Sigmoid colon (tissue), 7 donors: ENCODE data around the gene SERF2. TPM values are rescaled to one million over a fixed set of nuclear protein-coding genes. Genes with fewer than 3 reads are reported as not detected.

Source experiments
- DNase-seq: peaks from one replicate; pipeline ENCODE4 v3.0.0-alpha.2; 2019
- H3K27ac ChIP-seq, 4 donors: fragments of 200-600 bp; sonication (generic); one replicate each; pipeline ENCODE4 v1.5.1; 2016 to 2019; ENCODE audit warnings: mild to moderate bottlenecking in 1 of 4
- H3K27me3 ChIP-seq, 3 donors: fragments of 200-600 bp; sonication (generic); one replicate each; pipeline ENCODE4 v1.5.1; 2019; ENCODE audit warnings: mild to moderate bottlenecking in 1 of 3
- H3K36me3 ChIP-seq, 4 donors: fragments of 200-600 bp; sonication (generic); one replicate each; pipeline ENCODE4 v1.5.1; 2016 to 2019
- H3K4me1 ChIP-seq, 4 donors: fragments of 200-600 bp; sonication (generic); one replicate each; pipeline ENCODE4 v1.5.1; 2017 to 2019
- H3K4me3 ChIP-seq, 4 donors: fragments of 200-600 bp; sonication (generic); one replicate each; pipeline ENCODE4 v1.5.1; 2017 to 2019; ENCODE audit warnings: mild to moderate bottlenecking in 2 of 4, moderate library complexity in 1 of 4
- H3K9me3 ChIP-seq, 4 donors: fragments of 200-600 bp in 3 of 4; sonication (generic) in 3 of 4; one replicate each; pipeline versions ENCODE4 v1.5.1 to v1.6.1; 2013 to 2019
- CTCF ChIP-seq, 4 experiments: fragments of 450-650 bp in 3 of 4; fragments of 200-600 bp in 1 of 4; IDR thresholded peaks; one replicate each; pipeline ENCODE4 v1.5.1; 2016 to 2019; ENCODE audit warnings: antibody characterized with exemption in 4 of 4, mild to moderate bottlenecking in 3 of 4, moderate library complexity in 2 of 4
- EP300 ChIP-seq, 4 donors: sonication (generic); formaldehyde crosslinking; IDR thresholded peaks; one replicate each; pipeline ENCODE4 v1.6.1; 2017; ENCODE audit warnings: antibody characterized with exemption in 4 of 4
- POLR2A ChIP-seq, 2 donors: fragments of 450-650 bp; IDR thresholded peaks; one replicate each; pipeline ENCODE4 v1.6.1; 2016; ENCODE audit warnings: antibody characterized with exemption in 2 of 2, mild to moderate bottlenecking in 2 of 2, moderate library complexity in 2 of 2
- POLR2AphosphoS5 ChIP-seq, 4 donors: sonication (generic); formaldehyde crosslinking; IDR thresholded peaks; one replicate each; pipeline ENCODE4 v1.6.1; 2017; ENCODE audit warnings: antibody characterized with exemption in 4 of 4
- WGBS, 2 donors: extraction: QIAGEN DNeasy Blood & Tissue Kit; methylation state at CpG; one replicate each; pipeline ENCODE4 v1.1.7; 2013; 5-methylcytosine and 5-hydroxymethylcytosine counted together
- intact Hi-C: fragments of 100-400 bp; cut with DNase I; formaldehyde crosslinking; loops from one replicate; pipeline ENCODE4 v1.15.1; 2023
- polyA plus RNA-seq, 3 donors: library from polyadenylated mRNA; stranded (reverse); fragments of 200-250 nt; gene quantifications; one replicate each; pipeline ENCODE4 v1.2.3, GENCODE V29; 2013
- total RNA-seq, 4 donors: library from RNA; depleted of rRNA; stranded (reverse); fragments of >200 nt; gene quantifications; one replicate each; pipeline ENCODE4 v1.1.0, GENCODE V29; 2016
- donor health status: healthy with polysubstance abuse.
- donor health status: Bipolar disorder and iron deficiency.
- donor health status: healthy.

SERF2 gene
- total and polyA plus RNA-seq, 7 donors, result 625 to 3,090 (median 803) TPM

DNA sequence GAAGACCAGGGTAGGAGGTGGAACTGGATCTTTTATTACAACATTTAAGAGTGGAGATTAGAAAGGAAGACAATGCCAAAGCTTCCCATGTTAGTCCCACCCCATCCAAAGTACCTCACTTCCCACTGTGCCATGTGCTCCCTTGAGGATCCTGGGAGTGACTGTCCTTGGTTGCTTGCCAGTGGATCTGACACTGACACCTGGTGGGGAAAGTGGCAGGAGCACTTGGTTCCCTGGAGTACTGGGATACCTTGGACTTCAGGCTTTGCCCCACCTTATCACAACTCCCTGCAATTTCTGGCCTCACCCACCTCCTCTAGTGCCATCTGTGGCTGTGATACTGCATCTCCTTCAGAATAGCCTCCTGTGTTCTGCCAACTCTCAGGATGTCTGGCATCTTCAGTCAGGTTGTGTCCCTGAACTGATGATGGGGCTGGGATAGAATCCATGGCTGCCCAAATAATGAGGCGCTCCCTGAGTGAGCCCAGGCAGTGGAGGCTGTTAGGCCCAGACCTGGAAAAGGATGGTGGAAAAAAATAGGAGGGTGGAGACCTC is 16.6 kb upstream of the SERF2 start:
- TF ChIP-seq CTCF (IDR thresholded peaks at IDR 0.05) (peak in 1 of 4 experiments; percentile 16), POLR2A (IDR thresholded peaks at IDR 0.05) (no peak), EP300 (IDR thresholded peaks at IDR 0.05) (no peak), POLR2AphosphoS5 (IDR thresholded peaks at IDR 0.05) (peak in 2 of 4 donors; percentile 11 to 28)
- no peak overlapping the region for H3K4me3 ChIP-seq
- H3K27me3 ChIP-seq, result no peaks in the 10 kb centered on the region
- intact Hi-C loops, result no loop called here
- peaks cover 0 to 17% (median 16%) of the 10 kb centered on the region in 4 donors for H3K4me1 ChIP-seq
- peaks cover 11 to 31% (median 24%) of the 10 kb centered on the region in 4 donors for H3K36me3 ChIP-seq
- DNase-seq, result no peak
- 18 to 74% methylated on average over 1 of the region's 1 CpG for WGBS, 2 donors
- peak overlapping the region; percentile 85 to 91 (median 89) for H3K27ac ChIP-seq
- no peaks in the 10 kb centered on the region for H3K9me3 ChIP-seq

GRCh38 chr15:43776101-43776717 is 15.9 kb upstream of the SERF2 start:
- no peaks in the 10 kb centered on the region for H3K27me3 ChIP-seq
- H3K4me1 ChIP-seq, result peaks cover 0 to 17% (median 16%) of the 10 kb centered on the region in 4 donors
- peak overlapping the region; percentile 85 to 91 (median 89) for H3K27ac ChIP-seq
- WGBS, 2 donors, result 11 to 23% methylated on average over 35 of the region's 35 CpGs
- TF ChIP-seq CTCF (IDR thresholded peaks at IDR 0.05), result no peak
- no peak for TF ChIP-seq EP300 (IDR thresholded peaks at IDR 0.05)
- TF ChIP-seq POLR2AphosphoS5 (IDR thresholded peaks at IDR 0.05), result no peak
- TF ChIP-seq POLR2A (IDR thresholded peaks at IDR 0.05), result no peak
- peak overlapping the region; percentile 55 to 65 (median 61) for H3K4me3 ChIP-seq
- DNase-seq, result no peak
- H3K36me3 ChIP-seq, result peaks cover 4 to 24% (median 18%) of the 10 kb centered on the region in 4 donors
- intact Hi-C loops, result no loop called here
- H3K9me3 ChIP-seq, result no peaks in the 10 kb centered on the region

GRCh38 chr15:43776718-43777266 is 15.3 kb upstream of the SERF2 start, which contains the start of gene ELL3:
Gene ELL3, minus strand, starts transcription at chr15:43776966. Its CDS starts 65 bp downstream, at chr15:43776901.
- TF ChIP-seq CTCF (IDR thresholded peaks at IDR 0.05), result no peak
- TF ChIP-seq POLR2AphosphoS5 (IDR thresholded peaks at IDR 0.05), result peak in 3 of 4 donors; percentile 34 to 60 (median 44)
- no peak for TF ChIP-seq EP300 (IDR thresholded peaks at IDR 0.05)
- TF ChIP-seq POLR2A (IDR thresholded peaks at IDR 0.05), result peak in 1 of 2 donors; percentile 64
- Histone ChIP-seq H3K27ac (peak within 1 kb of the TSS; percentile 85 to 91 (median 89)), H3K4me1 (peaks cover 0 to 17% (median 16%) of the 10 kb centered on the region in 4 donors), H3K4me3 (peak within 1 kb of the TSS; percentile 55 to 65 (median 61)), H3K27me3 (no peaks in the 10 kb centered on the region), H3K36me3 (peaks cover 0 to 18% (median 12%) of the 10 kb centered on the region in 4 donors), H3K9me3 (no peaks in the 10 kb centered on the region)
- DNase-seq, result peak; percentile 86
- intact Hi-C loops, result no loop called here
- WGBS, 2 donors, result 0 to 1% methylated on average over 41 of the region's 41 CpGs

DNA sequence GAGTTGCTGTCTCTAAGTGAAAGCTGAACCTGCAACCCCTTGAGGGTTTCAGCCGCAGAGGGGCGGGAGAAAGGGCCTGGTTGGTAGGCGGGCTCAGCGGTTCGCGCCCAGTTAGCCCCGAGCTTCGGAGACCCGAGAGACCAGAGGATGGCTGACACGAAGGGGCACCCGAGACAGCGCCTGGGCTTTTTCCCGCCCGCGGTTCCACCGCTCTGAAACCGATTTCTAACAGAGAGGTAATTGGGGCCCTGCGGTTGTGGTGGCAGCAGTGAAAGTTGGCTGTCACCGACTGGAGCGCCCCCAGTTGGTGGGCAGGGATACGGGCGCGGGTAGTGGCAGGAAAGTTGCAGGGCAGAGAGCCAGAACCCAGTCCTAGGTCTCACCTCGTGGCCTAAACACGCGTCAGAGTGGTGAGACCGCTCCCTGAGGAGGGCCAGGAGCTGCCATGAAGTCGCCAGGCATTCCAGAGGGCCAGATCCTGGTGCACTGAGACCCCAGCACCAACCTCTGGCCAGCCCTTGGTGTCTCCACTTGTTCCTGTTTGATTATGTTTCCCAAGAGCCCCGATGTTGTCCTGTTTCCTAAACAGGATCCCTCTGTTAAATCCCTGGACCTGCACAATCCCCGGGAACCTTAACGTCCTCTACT is 14.7 kb upstream of the SERF2 start:
- Histone ChIP-seq H3K4me1 (peaks cover 0 to 17% (median 16%) of the 10 kb centered on the region in 4 donors), H3K27me3 (no peaks in the 10 kb centered on the region), H3K36me3 (peaks cover 0 to 12% (median 8%) of the 10 kb centered on the region in 4 donors), H3K4me3 (peak overlapping the region; percentile 55 to 65 (median 61)), H3K9me3 (no peaks in the 10 kb centered on the region), H3K27ac (peak overlapping the region; percentile 85 to 91 (median 89))
- TF ChIP-seq POLR2A (IDR thresholded peaks at IDR 0.05) (no peak), CTCF (IDR thresholded peaks at IDR 0.05) (peak; percentile 43 to 87 (median 80)), EP300 (IDR thresholded peaks at IDR 0.05) (no peak), POLR2AphosphoS5 (IDR thresholded peaks at IDR 0.05) (peak in 3 of 4 donors; percentile 44 to 54 (median 49))
- intact Hi-C loops, result no loop called here
- DNase-seq, result peak; percentile 91
- WGBS, 2 donors, result 1 to 2% methylated on average over 31 of the region's 31 CpGs
